ENCODE data around the gene RNASE8.

DNA sequence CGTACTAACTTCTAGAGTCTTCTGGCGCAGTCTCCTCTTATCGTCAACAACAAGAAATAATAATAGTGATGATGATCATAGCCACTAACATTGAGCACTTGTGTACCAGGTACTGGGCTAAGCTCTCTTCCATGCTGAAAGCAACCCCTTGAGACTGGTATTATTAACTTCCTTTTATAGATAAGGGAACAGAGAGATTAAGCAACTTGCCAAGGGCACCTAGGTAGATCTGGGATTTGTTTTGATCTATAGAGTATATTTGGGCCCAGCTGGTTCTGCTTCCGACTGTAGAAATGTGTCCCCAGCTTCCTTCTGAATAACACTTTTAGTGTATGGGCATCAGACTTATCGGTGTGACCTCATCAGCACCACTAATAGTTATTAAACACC lies 42.0 kb downstream of the RNASE8 start:
- TF ChIP-seq CTCF (IDR thresholded peaks at IDR 0.05), result no peak
- TF ChIP-seq POLR2A (IDR thresholded peaks at IDR 0.05), result no peak
- no peak for TF ChIP-seq EP300 (IDR thresholded peaks at IDR 0.05)
